Astrocyte (in vitro differentiated cells and primary cell): ENCODE results near the gene JPH3.

Source experiments
- EZH2 ChIP-seq: IDR thresholded peaks from 2 replicates; pipeline ENCODE4 v1.6.1; 2012; ENCODE audit warnings: mild to moderate bottlenecking, low read length, inconsistent platforms; ENCODE audit not compliant: insufficient read depth
- TF ChIP-seq, protein P1 (sequence below): IDR thresholded peaks from 2 replicates; pipeline ENCODE4 v1.5.1; 2011; ENCODE audit warnings: low read depth, mild to moderate bottlenecking, inconsistent platforms, low read length, moderate library complexity; ENCODE audit not compliant: insufficient read depth

GRCh38 chr16:87724490-87725291 is 122.4 kb downstream of the JPH3 start:
- TF ChIP-seq, protein P1, sequence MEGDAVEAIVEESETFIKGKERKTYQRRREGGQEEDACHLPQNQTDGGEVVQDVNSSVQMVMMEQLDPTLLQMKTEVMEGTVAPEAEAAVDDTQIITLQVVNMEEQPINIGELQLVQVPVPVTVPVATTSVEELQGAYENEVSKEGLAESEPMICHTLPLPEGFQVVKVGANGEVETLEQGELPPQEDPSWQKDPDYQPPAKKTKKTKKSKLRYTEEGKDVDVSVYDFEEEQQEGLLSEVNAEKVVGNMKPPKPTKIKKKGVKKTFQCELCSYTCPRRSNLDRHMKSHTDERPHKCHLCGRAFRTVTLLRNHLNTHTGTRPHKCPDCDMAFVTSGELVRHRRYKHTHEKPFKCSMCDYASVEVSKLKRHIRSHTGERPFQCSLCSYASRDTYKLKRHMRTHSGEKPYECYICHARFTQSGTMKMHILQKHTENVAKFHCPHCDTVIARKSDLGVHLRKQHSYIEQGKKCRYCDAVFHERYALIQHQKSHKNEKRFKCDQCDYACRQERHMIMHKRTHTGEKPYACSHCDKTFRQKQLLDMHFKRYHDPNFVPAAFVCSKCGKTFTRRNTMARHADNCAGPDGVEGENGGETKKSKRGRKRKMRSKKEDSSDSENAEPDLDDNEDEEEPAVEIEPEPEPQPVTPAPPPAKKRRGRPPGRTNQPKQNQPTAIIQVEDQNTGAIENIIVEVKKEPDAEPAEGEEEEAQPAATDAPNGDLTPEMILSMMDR, result no peak
- TF ChIP-seq EZH2, result no peak
